Measurements from ENCODE around the gene SH2D2A.

SH2D2A gene

GRCh38 chr1:156823210-156823790 is 6.7 kb upstream of the SH2D2A start:
- Histone ChIP-seq H3K27me3 (ENCODE audit: insufficient read depth, low read length) (no peaks in the 10 kb centered on the region), H3K27ac (ENCODE audit: low read depth, low read length, poor library complexity, severe bottlenecking) (no peak overlapping the region), H3K36me3 (ENCODE audit: insufficient read depth, low read length) (no peaks in the 10 kb centered on the region), H4K20me1 (ENCODE audit: insufficient read depth, low read length) (no peaks in the 10 kb centered on the region), H3K4me1 (ENCODE audit: insufficient read depth, low read length, severe bottlenecking) (no peaks in the 10 kb centered on the region), H3K79me2 (ENCODE audit: insufficient read depth, low read length) (no peaks in the 10 kb centered on the region), H3K9ac (ENCODE audit: low read length) (no peak overlapping the region), H3K4me3 (ENCODE audit: low read depth, low read length, poor library complexity, severe bottlenecking) (no peak overlapping the region), H2AFZ (ENCODE audit: low read length) (no peak overlapping the region), H3F3A (ENCODE audit: insufficient read depth, low read length) (no peaks in the 10 kb centered on the region), H3K9me2 (ENCODE audit: low read depth, low read length) (no peaks in the 10 kb centered on the region), H3K9me3 (ENCODE audit: low read length) (no peaks in the 10 kb centered on the region), H3K4me2 (ENCODE audit: low read length) (no peak overlapping the region)
- TF ChIP-seq CTCF (IDR thresholded peaks at IDR 0.05; ENCODE audit: low read length) (no peak), EZH2 (IDR thresholded peaks at IDR 0.05; ENCODE audit: borderline replicate concordance, low read length) (no peak)

- Histone ChIP-seq H3F3A (ENCODE audit: insufficient read depth, low read length) (no peaks in the 10 kb centered on the region), H2AFZ (ENCODE audit: low read length) (no peak overlapping the region), H4K20me1 (ENCODE audit: insufficient read depth, low read length) (no peaks in the 10 kb centered on the region), H3K79me2 (ENCODE audit: insufficient read depth, low read length) (no peaks in the 10 kb centered on the region), H3K9ac (ENCODE audit: low read length) (no peak overlapping the region), H3K4me2 (ENCODE audit: low read length) (no peak overlapping the region), H3K36me3 (ENCODE audit: insufficient read depth, low read length) (no peaks in the 10 kb centered on the region), H3K4me1 (ENCODE audit: insufficient read depth, low read length, severe bottlenecking) (no peaks in the 10 kb centered on the region), H3K27ac (ENCODE audit: low read depth, low read length, poor library complexity, severe bottlenecking) (no peak overlapping the region), H3K9me2 (ENCODE audit: low read depth, low read length) (no peaks in the 10 kb centered on the region), H3K4me3 (ENCODE audit: low read depth, low read length, poor library complexity, severe bottlenecking) (no peak overlapping the region), H3K9me3 (ENCODE audit: low read length) (no peaks in the 10 kb centered on the region), H3K27me3 (ENCODE audit: insufficient read depth, low read length) (no peaks in the 10 kb centered on the region)
- no peak for TF ChIP-seq EZH2 (IDR thresholded peaks at IDR 0.05; ENCODE audit: borderline replicate concordance, low read length)
- no peak for TF ChIP-seq CTCF (IDR thresholded peaks at IDR 0.05; ENCODE audit: low read length)
Observed at GRCh38 chr1:156822680-156823079, 6.0 kb upstream of the SH2D2A start.

- Histone ChIP-seq H2AFZ (ENCODE audit: low read length) (no peak overlapping the region), H3K4me2 (ENCODE audit: low read length) (no peak overlapping the region)
Observed at GRCh38 chr1:156821801-156822200, 5.2 kb upstream of the SH2D2A start.

More at GRCh38 chr1:156821801-156822200, 5.2 kb upstream of the SH2D2A start:
- no peak overlapping the region for H3K9ac ChIP-seq (ENCODE audit: low read length)
- no peaks in the 10 kb centered on the region for H3K36me3 ChIP-seq (ENCODE audit: insufficient read depth, low read length)
- H3K27me3 ChIP-seq (ENCODE audit: insufficient read depth, low read length): no peaks in the 10 kb centered on the region
- no peaks in the 10 kb centered on the region for H3K9me3 ChIP-seq (ENCODE audit: low read length)
- H3K9me2 ChIP-seq (ENCODE audit: low read depth, low read length): no peaks in the 10 kb centered on the region
- no peak for TF ChIP-seq CTCF (IDR thresholded peaks at IDR 0.05; ENCODE audit: low read length)
- TF ChIP-seq EZH2 (IDR thresholded peaks at IDR 0.05; ENCODE audit: borderline replicate concordance, low read length): no peak
- H4K20me1 ChIP-seq (ENCODE audit: insufficient read depth, low read length): no peaks in the 10 kb centered on the region
- H3K4me1 ChIP-seq (ENCODE audit: insufficient read depth, low read length, severe bottlenecking): no peaks in the 10 kb centered on the region
- H3K27ac ChIP-seq (ENCODE audit: low read depth, low read length, poor library complexity, severe bottlenecking): no peak overlapping the region
- H3K4me3 ChIP-seq (ENCODE audit: low read depth, low read length, poor library complexity, severe bottlenecking): no peak overlapping the region
- H3K79me2 ChIP-seq (ENCODE audit: insufficient read depth, low read length): no peaks in the 10 kb centered on the region
- no peaks in the 10 kb centered on the region for H3F3A ChIP-seq (ENCODE audit: insufficient read depth, low read length)
